Measurements from ENCODE around the gene TUBB2B. TPM values are rescaled to one million over a fixed set of nuclear protein-coding genes. Genes with fewer than 3 reads are reported as not detected.

The TUBB2B gene
- total and polyA plus RNA-seq, 9 of the 15 experiments (the other 6 are each of a cell fraction or from before 2014, with no cell fraction given) = 0.11 to 9.7 (median 4.6) TPM

- TF ChIP-seq CREM (IDR thresholded peaks at IDR 0.05; ENCODE audit: low read depth) = peak; percentile 59; the same call in 1 of the 2 replicates
- TF ChIP-seq ZHX1 (conservative IDR thresholded peaks at IDR 0.05; ENCODE audit: low read length) = no peak
- TF ChIP-seq TCFL5 (CRISPR knock-in tag; conservative IDR thresholded peaks at IDR 0.05) = no peak
- no peak for TF ChIP-seq POLR2B (IDR thresholded peaks at IDR 0.05; ENCODE audit: low read depth, partially characterized antibody)
- TF ChIP-seq NEUROD1 (IDR thresholded peaks at IDR 0.05; ENCODE audit: borderline replicate concordance, low read depth, low read length, partially characterized antibody) = peak; percentile 24
- 0 out of 2 replicates have a peak, but pooled peaks have one; percentile 51 for TF ChIP-seq ZNF511 (CRISPR knock-in tag; IDR thresholded peaks at IDR 0.05)
- TF ChIP-seq LEF1 (IDR thresholded peaks at IDR 0.05) = no peak
- TF ChIP-seq THAP12 (CRISPR knock-in tag; IDR thresholded peaks at IDR 0.05) = no peak
- TF ChIP-seq ZFX (CRISPR knock-in tag; IDR thresholded peaks at IDR 0.05) = no peak
- no peak for TF ChIP-seq MECOM (CRISPR knock-in tag; IDR thresholded peaks at IDR 0.05)
- TF ChIP-seq THAP7 (CRISPR knock-in tag; IDR thresholded peaks at IDR 0.05) = no peak
- TF ChIP-seq BCLAF1 (IDR thresholded peaks at IDR 0.05; ENCODE audit: borderline replicate concordance in 1 of 2, control insufficient read depth in 1 of 2, low read depth in 2 of 2, low read length in 1 of 2) = no peak
- no peak for TF ChIP-seq ZNF324 (CRISPR knock-in tag; IDR thresholded peaks at IDR 0.05)
Measured at GRCh38 chr6:3247255-3248146, 20.0 kb upstream of the TUBB2B start (continued).
